GM18499 (cell line): Measurements from ENCODE around the gene LAMP5.

Experiments
- ATAC-seq: cut with Tn5 transposase; IDR thresholded peaks from one replicate; pipeline ENCODE4 v1.9.1; 2021; ENCODE audit warnings: moderate number of reproducible peaks; ENCODE audit not compliant: insufficient read depth, unreplicated experiment

LAMP5 gene

GRCh38 chr20:9514461-9515213 is at the start of gene LAMP5:
Gene LAMP5 (plus strand): TSS chr20:9514590. CDS start chr20:9514853, 263 bp downstream.
- no peak for ATAC-seq

GRCh38 chr20:9467995-9468394 is 46.4 kb upstream of the LAMP5 start:
- no peak for ATAC-seq

GRCh38 chr20:9474835-9475415 is 39.5 kb upstream of the LAMP5 start:
- ATAC-seq, result no peak

- ATAC-seq, result no peak
Observed at GRCh38 chr20:9475456-9475855, 38.9 kb upstream of the LAMP5 start.

GRCh38 chr20:9476174-9476573 is 38.2 kb upstream of the LAMP5 start:
- no peak for ATAC-seq

GRCh38 chr20:9476637-9477036 is 37.8 kb upstream of the LAMP5 start:
- ATAC-seq, result no peak

GRCh38 chr20:9478771-9479170 is 35.6 kb upstream of the LAMP5 start:
- ATAC-seq, result no peak

- no peak for ATAC-seq
Observed at GRCh38 chr20:9480066-9480465, 34.3 kb upstream of the LAMP5 start.

- ATAC-seq, result no peak
Observed at GRCh38 chr20:9482180-9482579, 32.2 kb upstream of the LAMP5 start.

- ATAC-seq, result no peak
Observed at GRCh38 chr20:9483131-9483530, 31.3 kb upstream of the LAMP5 start.

GRCh38 chr20:9485614-9486340 is 28.6 kb upstream of the LAMP5 start:
- no peak for ATAC-seq

GRCh38 chr20:9487231-9487630 is 27.2 kb upstream of the LAMP5 start:
- no peak for ATAC-seq

GRCh38 chr20:9488063-9488462 is 26.3 kb upstream of the LAMP5 start:
- no peak for ATAC-seq

- ATAC-seq, result no peak
Observed at GRCh38 chr20:9490161-9490560, 24.2 kb upstream of the LAMP5 start.

- ATAC-seq, result no peak
Observed at GRCh38 chr20:9490631-9491030, 23.8 kb upstream of the LAMP5 start.

GRCh38 chr20:9491324-9491723 is 23.1 kb upstream of the LAMP5 start:
- no peak for ATAC-seq

GRCh38 chr20:9492067-9492466 is 22.3 kb upstream of the LAMP5 start:
- no peak for ATAC-seq

GRCh38 chr20:9493803-9494202 is 20.6 kb upstream of the LAMP5 start:
- ATAC-seq, result no peak

GRCh38 chr20:9495701-9496100 is 18.7 kb upstream of the LAMP5 start:
- ATAC-seq, result no peak

- no peak for ATAC-seq
Observed at GRCh38 chr20:9496155-9496554, 18.2 kb upstream of the LAMP5 start.

- ATAC-seq, result no peak
Observed at GRCh38 chr20:9498322-9498721, 16.1 kb upstream of the LAMP5 start.
